Caco-2 (cell line): Measurements from ENCODE around the gene LENG9. TPM values are rescaled to one million over a fixed set of nuclear protein-coding genes. Genes with fewer than 3 reads are reported as not detected.

Source experiments
- BruUV-seq: library from RNA; stranded (reverse); fragments of 400-500 nt; replicated peaks from 2 replicates; lab custom pipeline; 2021; lab: Mats Ljungman, UMichigan
- CTCF ChIA-PET: fragments of 300-600 bp; sonication (Branson Sonifier 250); formaldehyde crosslinking; loops from one replicate; lab custom pipeline; 2022; ENCODE audit warnings: antibody characterized with exemption; lab: Charles Lee
- POLR2A ChIA-PET: fragments of 300-600 bp; sonication (Branson Sonifier 250); formaldehyde crosslinking; loops from one replicate; lab custom pipeline; 2022; ENCODE audit warnings: antibody characterized with exemption; lab: Charles Lee
- DNase-seq, 2 experiments: peaks; one replicate each; pipeline versions ENCODE4 v3.0.0 to v3.0.0-alpha.2; 2020 to 2022
- H3K27me3 ChIP-seq: replicated peaks from 2 replicates; pipeline ENCODE4 v1.6.0; 2011; ENCODE audit warnings: low read length; ENCODE audit not compliant: control insufficient read depth, insufficient read depth
- H3K36me3 ChIP-seq: 2 replicates; pipeline ENCODE4 v1.5.1; 2011; ENCODE audit warnings: low read length; ENCODE audit not compliant: control insufficient read depth, insufficient read depth
- H3K4me1 ChIP-seq: fragments of 250-450 bp; sonication (Bioruptor Pico); 2 replicates; pipeline ENCODE4 v1.5.1; 2020; ENCODE audit warnings: mild to moderate bottlenecking
- H3K4me3 ChIP-seq: 2 replicates; pipeline ENCODE4 v1.5.1; 2011; ENCODE audit warnings: low read depth, mild to moderate bottlenecking, control low read depth, low read length
- H3K9me3 ChIP-seq: fragments of 250-450 bp; sonication (Bioruptor Pico); 2 replicates; pipeline ENCODE4 v1.5.1; 2020; ENCODE audit warnings: mild to moderate bottlenecking, moderate library complexity
- H3K27ac Mint-ChIP-seq: one replicate; pipeline ENCODE4 v1.8.0; 2022; ENCODE audit warnings: mixed read lengths; ENCODE audit not compliant: unreplicated experiment
- H3K27me3 Mint-ChIP-seq: one replicate; pipeline ENCODE4 v1.8.0; 2022; ENCODE audit warnings: mixed read lengths; ENCODE audit not compliant: insufficient read depth, unreplicated experiment
- H3K36me3 Mint-ChIP-seq: one replicate; pipeline ENCODE4 v1.8.0; 2022; ENCODE audit warnings: mild to moderate bottlenecking, mixed read lengths; ENCODE audit not compliant: insufficient read depth, unreplicated experiment
- H3K4me1 Mint-ChIP-seq: one replicate; pipeline ENCODE4 v1.8.0; 2022; ENCODE audit warnings: low read depth, mixed read lengths; ENCODE audit not compliant: unreplicated experiment
- H3K4me3 Mint-ChIP-seq: one replicate; pipeline ENCODE4 v1.8.0; 2022; ENCODE audit warnings: mild to moderate bottlenecking, moderate library complexity, mixed read lengths; ENCODE audit not compliant: unreplicated experiment
- H3K9me3 Mint-ChIP-seq: one replicate; pipeline ENCODE4 v1.8.0; 2022; ENCODE audit warnings: mixed read lengths; ENCODE audit not compliant: unreplicated experiment
- intact Hi-C: fragments of 100-400 bp; cut with micrococcal nuclease; formaldehyde crosslinking; loops from one replicate; pipeline ENCODE4 v1.10.0; 2022; ENCODE audit not compliant: unreplicated experiment
- total RNA-seq: library from RNA; stranded (reverse); gene quantifications from 2 replicates; pipeline ENCODE4 v1.2.3, GENCODE V29; 2022
- TF ChIP-seq, protein P1 (sequence below), 2 experiments: fragments of 200-600 bp in 1 of 2; IDR thresholded peaks; 1 replicate in 1 of 2; 2 replicates in 1 of 2; pipeline versions ENCODE4 v1.5.1 to v1.8.0; 2011 to 2022; ENCODE audit warnings: antibody characterized with exemption in 1 of 2, control low read depth in 1 of 2, inconsistent platforms in 1 of 2, low read depth in 1 of 2, low read length in 1 of 2, mild to moderate bottlenecking in 1 of 2, moderate library complexity in 1 of 2; ENCODE audit not compliant: insufficient read depth in 1 of 2, severe bottlenecking in 1 of 2, unreplicated experiment in 1 of 2

Gene LENG9
- total RNA-seq, 1 experiment from 2014 or later = 6.7 TPM

DNA sequence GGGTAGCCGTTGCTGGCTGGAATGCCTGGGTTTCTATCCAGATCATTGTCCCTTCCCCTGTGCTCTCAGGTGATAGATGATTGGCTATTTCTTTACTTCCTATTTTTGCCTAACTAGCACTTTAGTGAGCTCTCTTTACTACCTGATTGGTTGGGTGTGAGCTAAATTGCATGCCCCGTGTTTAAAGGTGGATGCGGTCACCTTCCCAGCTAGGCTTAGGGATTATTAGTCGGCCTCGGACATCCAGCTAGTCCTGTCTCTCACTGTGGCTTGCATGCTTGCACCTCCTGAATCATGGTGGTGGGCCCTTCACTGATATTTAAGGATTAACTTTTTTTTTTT is 38.2 kb downstream of the LENG9 start:
- POLR2A ChIA-PET = no interaction called here
- Histone ChIP-seq H3K9me3 (no peaks in the 10 kb centered on the region), H3K4me1 (peaks cover 5% of the 10 kb centered on the region; the same call in 1 of the 2 replicates), H3K36me3 (no peaks in the 10 kb centered on the region), H3K27me3 (no peaks in the 10 kb centered on the region), H3K4me3 (no peak overlapping the region)
- TF ChIP-seq, protein P1, sequence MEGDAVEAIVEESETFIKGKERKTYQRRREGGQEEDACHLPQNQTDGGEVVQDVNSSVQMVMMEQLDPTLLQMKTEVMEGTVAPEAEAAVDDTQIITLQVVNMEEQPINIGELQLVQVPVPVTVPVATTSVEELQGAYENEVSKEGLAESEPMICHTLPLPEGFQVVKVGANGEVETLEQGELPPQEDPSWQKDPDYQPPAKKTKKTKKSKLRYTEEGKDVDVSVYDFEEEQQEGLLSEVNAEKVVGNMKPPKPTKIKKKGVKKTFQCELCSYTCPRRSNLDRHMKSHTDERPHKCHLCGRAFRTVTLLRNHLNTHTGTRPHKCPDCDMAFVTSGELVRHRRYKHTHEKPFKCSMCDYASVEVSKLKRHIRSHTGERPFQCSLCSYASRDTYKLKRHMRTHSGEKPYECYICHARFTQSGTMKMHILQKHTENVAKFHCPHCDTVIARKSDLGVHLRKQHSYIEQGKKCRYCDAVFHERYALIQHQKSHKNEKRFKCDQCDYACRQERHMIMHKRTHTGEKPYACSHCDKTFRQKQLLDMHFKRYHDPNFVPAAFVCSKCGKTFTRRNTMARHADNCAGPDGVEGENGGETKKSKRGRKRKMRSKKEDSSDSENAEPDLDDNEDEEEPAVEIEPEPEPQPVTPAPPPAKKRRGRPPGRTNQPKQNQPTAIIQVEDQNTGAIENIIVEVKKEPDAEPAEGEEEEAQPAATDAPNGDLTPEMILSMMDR (IDR thresholded peaks at IDR 0.05; ENCODE audit: insufficient read depth in 1 of 2, low read depth in 1 of 2, low read length in 1 of 2, severe bottlenecking in 1 of 2, unreplicated experiment in 1 of 2) = no peak
- CTCF ChIA-PET = interaction anchor here (0.7 kb wide), 1 partner anchor 36 kb away, joined by 3 read pairs; no protein-coding TSS in a partner anchor
- H3K9me3 Mint-ChIP-seq = no peaks in the 10 kb centered on the region
- no TSS peak for BruUV-seq
- H3K27me3 Mint-ChIP-seq = peaks cover 6% of the 10 kb centered on the region
- H3K27ac Mint-ChIP-seq = peak overlapping the region; percentile 43
- H3K4me3 Mint-ChIP-seq = no peak overlapping the region
- no peaks in the 10 kb centered on the region for H3K4me1 Mint-ChIP-seq
- intact Hi-C loops = no loop called here
- peaks cover 21% of the 10 kb centered on the region for H3K36me3 Mint-ChIP-seq
- no peak for DNase-seq

DNA sequence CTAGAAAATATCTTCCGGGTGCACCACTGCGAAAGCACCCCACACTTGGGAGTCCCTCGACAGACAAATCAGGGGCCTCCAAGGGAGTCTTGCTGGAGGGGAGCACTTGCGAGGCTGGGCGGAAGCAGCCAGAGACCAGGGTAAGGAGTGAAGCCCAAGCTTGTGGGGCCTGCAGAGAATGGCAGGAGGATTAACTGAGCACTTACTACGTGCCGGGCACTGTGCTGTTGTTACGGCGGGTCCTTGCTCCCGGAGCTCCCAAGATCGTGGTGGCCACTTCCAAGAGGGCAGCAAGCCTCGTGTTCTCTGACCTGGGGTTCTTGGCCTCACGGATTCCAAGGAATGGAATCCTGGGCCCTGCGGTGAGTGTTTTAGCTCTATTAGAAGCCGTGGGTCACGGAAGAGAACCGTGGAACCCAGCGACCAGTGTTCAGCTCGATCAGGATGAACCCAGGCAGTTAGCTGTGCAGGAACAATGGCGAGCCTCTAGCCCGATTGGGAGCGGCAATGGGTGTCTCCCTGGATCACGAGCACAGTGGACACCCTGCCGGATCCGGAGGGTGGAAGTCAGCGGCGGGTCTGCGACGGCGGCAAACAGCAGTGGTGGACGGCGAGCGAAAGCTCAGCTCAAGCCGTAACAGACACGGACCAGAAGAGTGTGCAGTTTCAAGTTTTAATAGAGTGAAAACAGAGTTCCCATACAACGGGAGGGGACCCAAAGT is 38.8 kb downstream of the LENG9 start:
- Histone ChIP-seq H3K9me3 (no peaks in the 10 kb centered on the region), H3K27me3 (no peaks in the 10 kb centered on the region), H3K4me3 (no peak overlapping the region), H3K4me1 (peaks cover 10% of the 10 kb centered on the region), H3K36me3 (no peaks in the 10 kb centered on the region)
- H3K27me3 Mint-ChIP-seq = peaks cover 6% of the 10 kb centered on the region
- DNase-seq = no peak
- intact Hi-C loops = no loop called here
- CTCF ChIA-PET = interaction anchor here (0.7 kb wide), 1 partner anchor 36 kb away, joined by 3 read pairs; no protein-coding TSS in a partner anchor
- POLR2A ChIA-PET = no interaction called here
- no peaks in the 10 kb centered on the region for H3K9me3 Mint-ChIP-seq
- H3K4me1 Mint-ChIP-seq = no peaks in the 10 kb centered on the region
- no TSS peak for BruUV-seq
- no peak overlapping the region for H3K4me3 Mint-ChIP-seq
- TF ChIP-seq, protein P1 (IDR thresholded peaks at IDR 0.05; ENCODE audit: insufficient read depth in 1 of 2, low read depth in 1 of 2, low read length in 1 of 2, severe bottlenecking in 1 of 2, unreplicated experiment in 1 of 2) = no peak
- peaks cover 16% of the 10 kb centered on the region for H3K36me3 Mint-ChIP-seq
- H3K27ac Mint-ChIP-seq = peak overlapping the region; percentile 43

DNA sequence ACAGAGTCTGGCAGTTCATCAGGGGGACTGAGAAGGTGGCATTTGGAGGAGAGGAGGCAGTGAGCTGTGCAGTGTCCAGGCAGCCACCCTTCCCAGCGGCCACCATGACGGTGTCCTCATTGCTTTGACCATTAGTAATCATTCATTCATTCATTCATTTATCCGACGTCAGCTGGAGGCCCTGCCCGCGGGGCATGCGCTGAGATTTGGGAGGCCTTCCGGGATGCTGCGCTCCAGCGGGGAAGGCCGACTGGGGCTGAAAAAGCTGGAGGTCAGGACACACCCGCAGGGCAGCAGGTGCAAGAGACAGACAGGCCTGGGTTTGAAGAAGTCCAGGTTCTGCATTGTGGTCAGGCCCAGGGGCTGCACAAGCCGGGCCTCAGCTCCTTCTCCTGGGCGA is 39.4 kb downstream of the LENG9 start:
- intact Hi-C loops = no loop called here
- H3K27me3 Mint-ChIP-seq = peaks cover 3% of the 10 kb centered on the region
- no TSS peak for BruUV-seq
- H3K36me3 Mint-ChIP-seq = peaks cover 10% of the 10 kb centered on the region
- Histone ChIP-seq H3K9me3 (no peaks in the 10 kb centered on the region), H3K36me3 (no peaks in the 10 kb centered on the region), H3K4me1 (peaks cover 12% of the 10 kb centered on the region), H3K27me3 (no peaks in the 10 kb centered on the region), H3K4me3 (no peak overlapping the region)
- no peaks in the 10 kb centered on the region for H3K9me3 Mint-ChIP-seq
- TF ChIP-seq, protein P1 (IDR thresholded peaks at IDR 0.05; ENCODE audit: insufficient read depth in 1 of 2, low read depth in 1 of 2, low read length in 1 of 2, severe bottlenecking in 1 of 2, unreplicated experiment in 1 of 2) = no peak
- DNase-seq = no peak
- ChIA-PET CTCF (no interaction called here), POLR2A (interaction anchor here (0.6 kb wide), 1 partner anchor 18 kb away, joined by 5 read pairs; no protein-coding TSS in a partner anchor)
- H3K4me3 Mint-ChIP-seq = no peak overlapping the region
- H3K4me1 Mint-ChIP-seq = no peaks in the 10 kb centered on the region
- no peak overlapping the region for H3K27ac Mint-ChIP-seq
